OCI-LY7 (cell line): Measurements from ENCODE around the gene OR6B1. TPM values are rescaled to one million over a fixed set of nuclear protein-coding genes. Genes with fewer than 3 reads are reported as not detected.

ENCODE experiments used
- BruUV-seq: library from RNA; stranded (reverse); fragments of 400-500 nt; replicated peaks from 2 replicates; lab custom pipeline; 2021; lab: Mats Ljungman, UMichigan
- CTCF ChIA-PET: fragments of 300-600 bp; sonication (Branson Sonifier 250); formaldehyde crosslinking; loops from one replicate; lab custom pipeline; 2022; ENCODE audit warnings: antibody characterized with exemption; ENCODE audit not compliant: unreplicated experiment; lab: Charles Lee
- POLR2A ChIA-PET: fragments of 300-600 bp; sonication (Branson Sonifier 250); formaldehyde crosslinking; loops from one replicate; lab custom pipeline; 2022; ENCODE audit warnings: antibody characterized with exemption; lab: Charles Lee
- DNase-seq: peaks from one replicate; pipeline ENCODE4 v3.0.0-alpha.2; 2015; ENCODE audit warnings: low spot score
- H2AFZ ChIP-seq: fragments of 200-600 bp; sonication (generic), shearing (Covaris generic); 2 replicates; pipeline ENCODE4 v1.6.1; 2014; ENCODE audit warnings: mild to moderate bottlenecking, antibody characterized with exemption, low read length, moderate library complexity
- H3K27ac ChIP-seq: fragments of 200-600 bp; sonication (generic); 2 replicates; pipeline ENCODE4 v1.5.1; 2014; ENCODE audit warnings: mixed run types, low read depth, mild to moderate bottlenecking, moderate library complexity, low read length, inconsistent platforms; ENCODE audit not compliant: poor library complexity, severe bottlenecking
- H3K36me3 ChIP-seq: fragments of 200-600 bp; sonication (generic); 2 replicates; pipeline ENCODE4 v1.6.1; 2014; ENCODE audit warnings: mild to moderate bottlenecking, antibody characterized with exemption, low read length, moderate library complexity, mixed read lengths; ENCODE audit not compliant: insufficient read depth
- H3K4me1 ChIP-seq: fragments of 200-600 bp; sonication (generic); 2 replicates; pipeline ENCODE4 v1.5.1; 2014; ENCODE audit warnings: mild to moderate bottlenecking, low read length; ENCODE audit not compliant: insufficient read depth, poor library complexity, severe bottlenecking
- H3K4me2 ChIP-seq: fragments of 200-600 bp; sonication (generic); 2 replicates; pipeline ENCODE4 v1.6.1; 2014; ENCODE audit warnings: mild to moderate bottlenecking, low read length
- H3K4me3 ChIP-seq: fragments of 200-600 bp; sonication (generic); 2 replicates; pipeline ENCODE4 v1.5.1; 2014; ENCODE audit warnings: mild to moderate bottlenecking, low read depth, low read length; ENCODE audit not compliant: poor library complexity, severe bottlenecking
- H3K79me2 ChIP-seq: fragments of 200-600 bp; sonication (generic); 2 replicates; pipeline ENCODE4 v1.6.1; 2016; ENCODE audit warnings: low read depth, mild to moderate bottlenecking, low read length, moderate library complexity, mixed read lengths; ENCODE audit not compliant: insufficient read depth
- H3K9me2 ChIP-seq: fragments of 200-600 bp; sonication (generic); 2 replicates; pipeline ENCODE4 v1.6.1; 2016; ENCODE audit warnings: mild to moderate bottlenecking, low read length, mixed read lengths; ENCODE audit not compliant: insufficient read depth
- H3K9me3 ChIP-seq: fragments of 200-600 bp; sonication (generic); 2 replicates; pipeline ENCODE4 v1.6.1; 2014; ENCODE audit warnings: mild to moderate bottlenecking, mixed run types, low read length, mixed read lengths
- H4K20me1 ChIP-seq: fragments of 200-600 bp; sonication (generic); 2 replicates; pipeline ENCODE4 v1.6.1; 2014; ENCODE audit warnings: mild to moderate bottlenecking, antibody characterized with exemption, low read length, moderate library complexity, mixed read lengths; ENCODE audit not compliant: insufficient read depth
- CTCF ChIP-seq: fragments of 200-600 bp; sonication (generic); conservative IDR thresholded peaks from 2 replicates; pipeline ENCODE4 v1.5.1; 2014; ENCODE audit warnings: mild to moderate bottlenecking, antibody characterized with exemption, low read length, moderate library complexity, mixed read lengths
- EZH2phosphoT487 ChIP-seq: fragments of 200-600 bp; sonication (generic); IDR thresholded peaks from 2 replicates; pipeline ENCODE4 v1.6.1; 2018; ENCODE audit warnings: low read depth, borderline replicate concordance, mild to moderate bottlenecking, mixed run types, antibody characterized with exemption, low read length, moderate library complexity, mixed read lengths
- intact Hi-C: fragments of 100-400 bp; cut with micrococcal nuclease; formaldehyde crosslinking; loops from one replicate; pipeline ENCODE4 v1.10.0; 2022; ENCODE audit not compliant: unreplicated experiment
- total RNA-seq, 2 experiments: library from RNA; depleted of rRNA in 1 of 2; stranded (reverse); fragments of >200 nt in 1 of 2; shearing (Covaris generic) in 1 of 2; gene quantifications; 2 replicates each; pipeline ENCODE4 v1.2.3, GENCODE V29; 2014 to 2022

OR6B1 gene
- total RNA-seq, 2 experiments from 2014 or later = not detected

- ChIA-PET POLR2A (no interaction called here), CTCF (no interaction called here)
- Histone ChIP-seq H4K20me1 (no peaks in the 10 kb centered on the region), H2AFZ (no peak overlapping the region), H3K4me1 (no peaks in the 10 kb centered on the region), H3K9me2 (no peaks in the 10 kb centered on the region), H3K4me2 (no peak overlapping the region), H3K4me3 (no peak overlapping the region), H3K36me3 (no peaks in the 10 kb centered on the region), H3K79me2 (no peaks in the 10 kb centered on the region), H3K27ac (no peak overlapping the region), H3K9me3 (no peaks in the 10 kb centered on the region)
- BruUV-seq = no TSS peak
- no peak for DNase-seq
- intact Hi-C loops = no loop called here
- TF ChIP-seq EZH2phosphoT487 = no peak
- no peak for TF ChIP-seq CTCF
Measured at GRCh38 chr7:143973870-143974416, 26.2 kb upstream of the OR6B1 start.

GRCh38 chr7:143974459-143974858, 25.7 kb upstream of the OR6B1 start:
- no peaks in the 10 kb centered on the region for H3K9me3 ChIP-seq
- TF ChIP-seq EZH2phosphoT487 = no peak
- no peak for TF ChIP-seq CTCF
- CTCF ChIA-PET = no interaction called here
- no peaks in the 10 kb centered on the region for H3K9me2 ChIP-seq
- intact Hi-C loops = no loop called here
- BruUV-seq = no TSS peak
- POLR2A ChIA-PET = no interaction called here
- no peaks in the 10 kb centered on the region for H3K36me3 ChIP-seq
- H3K27ac ChIP-seq = no peak overlapping the region
- H3K79me2 ChIP-seq = no peaks in the 10 kb centered on the region
- H4K20me1 ChIP-seq = no peaks in the 10 kb centered on the region
- no peak overlapping the region for H3K4me2 ChIP-seq
- no peak for DNase-seq
- H3K4me3 ChIP-seq = no peak overlapping the region
- H3K4me1 ChIP-seq = no peaks in the 10 kb centered on the region
- H2AFZ ChIP-seq = no peak overlapping the region

GRCh38 chr7:143975617-143976016, 24.5 kb upstream of the OR6B1 start:
- intact Hi-C loops = no loop called here
- BruUV-seq = no TSS peak
- no peak overlapping the region for H2AFZ ChIP-seq
- no peaks in the 10 kb centered on the region for H3K36me3 ChIP-seq
- H3K27ac ChIP-seq = no peak overlapping the region
- DNase-seq = no peak
- no peak for TF ChIP-seq CTCF
- TF ChIP-seq EZH2phosphoT487 = no peak
- no peaks in the 10 kb centered on the region for H3K79me2 ChIP-seq
- no peaks in the 10 kb centered on the region for H3K9me3 ChIP-seq
- ChIA-PET POLR2A (interaction anchor here (1.1 kb wide), 1 partner anchor 10 kb away, joined by 5 read pairs; no protein-coding TSS in a partner anchor), CTCF (no interaction called here)
- H3K4me1 ChIP-seq = no peaks in the 10 kb centered on the region
- H3K9me2 ChIP-seq = no peaks in the 10 kb centered on the region
- no peak overlapping the region for H3K4me2 ChIP-seq
- no peak overlapping the region for H3K4me3 ChIP-seq
- no peaks in the 10 kb centered on the region for H4K20me1 ChIP-seq
